A549 (cell line): ENCODE results near the gene BICRAL. TPM values are rescaled to one million over a fixed set of nuclear protein-coding genes. Genes with fewer than 3 reads are reported as not detected.
A peak's percentile ranks its signal among the peaks of the same experiment; 100 is the strongest.

Experiments used
- ATAC-seq, 2 experiments: fragments of 200-7000 bp in 1 of 2; fragments of >200 bp in 1 of 2; cut with Nextera tagmentation in 1 of 2; cut with Tn5 transposase in 1 of 2; 3 replicates each; pipeline versions ENCODE4 v1.8.0 to v1.9.1; 2018 to 2020; ENCODE audit warnings: mild to moderate bottlenecking in 1 of 2, moderate library complexity in 1 of 2
- CTCF ChIA-PET: fragments of 300-600 bp; sonication (Branson Sonifier 250); formaldehyde crosslinking; extraction: SDS; loops from one replicate; lab custom pipeline; 2021; ENCODE audit warnings: antibody characterized with exemption, inconsistent platforms; lab: Yijun Ruan, JAX
- POLR2A ChIA-PET: fragments of 350-600 bp; formaldehyde crosslinking; extraction: SDS; loops from one replicate; lab custom pipeline; 2021; ENCODE audit warnings: antibody characterized with exemption, inconsistent platforms; lab: Yijun Ruan, JAX
- DNase-seq, 2 experiments: peaks; one replicate each; pipeline versions ENCODE4 v3.0.0 to v3.0.0-alpha.2; 2011 to 2016; ENCODE audit warnings: low read depth in 1 of 2, low spot score in 1 of 2
- FAIRE-seq: peaks from 2 replicates; lab custom pipeline; 2011; peaks lifted over from hg19 to GRCh38; lab: Jason Lieb, UNC
- H3K27ac ChIP-seq, 2 experiments: fragments of >200 bp; sonication (Bioruptor Twin); formaldehyde crosslinking; 3 replicates each; pipeline ENCODE4 v1.5.1; 2016 to 2017
- H3K4me1 ChIP-seq: fragments of >200 bp; sonication (Bioruptor Twin); formaldehyde crosslinking; 3 replicates; pipeline ENCODE4 v1.6.1; 2016
- H3K4me2 ChIP-seq: fragments of >200 bp; sonication (Bioruptor Twin); formaldehyde crosslinking; 3 replicates; pipeline ENCODE4 v1.6.1; 2016
- H3K4me3 ChIP-seq: fragments of >200 bp; sonication (Bioruptor Twin); formaldehyde crosslinking; 3 replicates; pipeline ENCODE4 v1.5.1; 2016
- H3K9me3 ChIP-seq: fragments of >200 bp; sonication (Bioruptor Twin); formaldehyde crosslinking; 3 replicates; pipeline ENCODE4 v1.6.1; 2016
- ATOH8 ChIP-seq: fragments of 250-450 bp; sonication (Bioruptor Pico); IDR thresholded peaks from 2 replicates; pipeline ENCODE4 v1.5.0; 2020; ENCODE audit warnings: low read depth, mild to moderate bottlenecking, moderate library complexity
- BHLHE40 ChIP-seq: IDR thresholded peaks from 2 replicates; pipeline ENCODE4 v1.6.1; 2012; ENCODE audit warnings: low read depth, low read length, inconsistent platforms
- CBX2 ChIP-seq: fragments of 200-600 bp; sonication (generic); IDR thresholded peaks from 2 replicates; pipeline ENCODE4 v1.6.1; 2016; ENCODE audit warnings: low read depth, mild to moderate bottlenecking, borderline replicate concordance
- CHD2 ChIP-seq: fragments of 150-350 bp; IDR thresholded peaks from 2 replicates; pipeline ENCODE4 v1.6.1; 2014; ENCODE audit warnings: low read length; ENCODE audit not compliant: partially characterized antibody
- FOSB ChIP-seq: fragments of 250-450 bp; sonication (Bioruptor Pico); IDR thresholded peaks from 2 replicates; pipeline ENCODE4 v1.5.0; 2020; ENCODE audit warnings: mild to moderate bottlenecking, moderate library complexity
- HDAC2 ChIP-seq: fragments of 200-600 bp; sonication (generic); IDR thresholded peaks from 2 replicates; pipeline ENCODE4 v1.6.1; 2016
- HMGXB4 ChIP-seq: fragments of 250-450 bp; sonication (Bioruptor Pico); IDR thresholded peaks from 2 replicates; pipeline ENCODE4 v1.5.0; 2021; ENCODE audit warnings: mild to moderate bottlenecking, moderate library complexity, borderline replicate concordance
- HOXA7 ChIP-seq: fragments of 250-450 bp; sonication (Bioruptor Pico); IDR thresholded peaks from 2 replicates; pipeline ENCODE4 v1.5.0; 2020; ENCODE audit warnings: mild to moderate bottlenecking, moderate library complexity
- HOXB5 ChIP-seq: fragments of 250-450 bp; sonication (Bioruptor Pico); IDR thresholded peaks from 2 replicates; pipeline ENCODE4 v1.5.0; 2020; ENCODE audit warnings: mild to moderate bottlenecking, moderate library complexity
- JUN ChIP-seq, 2 experiments: fragments of >200 bp; sonication (Bioruptor Twin); formaldehyde crosslinking; IDR thresholded peaks; 2 replicates in 1 of 2; 3 replicates in 1 of 2; pipeline ENCODE4 v1.6.1; 2016 to 2017
- KDM5A ChIP-seq: fragments of 200-600 bp; sonication (generic); IDR thresholded peaks from 2 replicates; pipeline ENCODE4 v1.6.1; 2016; ENCODE audit warnings: antibody characterized with exemption, mild to moderate bottlenecking
- MAFK ChIP-seq: fragments of 450-650 bp; IDR thresholded peaks from 2 replicates; pipeline ENCODE4 v1.6.1; 2014; ENCODE audit not compliant: partially characterized antibody
- MAZ ChIP-seq: fragments of 150-350 bp; IDR thresholded peaks from 2 replicates; pipeline ENCODE4 v1.6.1; 2014; ENCODE audit warnings: antibody characterized with exemption, low read depth, low read length, borderline replicate concordance
- POLR2A ChIP-seq: IDR thresholded peaks from 2 replicates; pipeline ENCODE4 v1.6.1; 2012; ENCODE audit warnings: mild to moderate bottlenecking, low read length
- RFX5 ChIP-seq: fragments of 450-650 bp; IDR thresholded peaks from 2 replicates; pipeline ENCODE4 v1.7.1; 2014; ENCODE audit warnings: antibody characterized with exemption, mild to moderate bottlenecking, moderate library complexity
- SMC3 ChIP-seq: fragments of >200 bp; sonication (Bioruptor Twin); formaldehyde crosslinking; IDR thresholded peaks from 3 replicates; pipeline ENCODE4 v1.6.1; 2018; ENCODE audit warnings: inconsistent platforms
- SREBF2 ChIP-seq: fragments of 450-650 bp; IDR thresholded peaks from 2 replicates; pipeline ENCODE4 v1.6.1; 2014; ENCODE audit warnings: mild to moderate bottlenecking, moderate library complexity
- TFCP2L1 ChIP-seq: fragments of 250-450 bp; sonication (Bioruptor Pico); IDR thresholded peaks from 2 replicates; pipeline ENCODE4 v1.5.0; 2021; ENCODE audit warnings: mild to moderate bottlenecking
- USF2 ChIP-seq: fragments of 450-650 bp; IDR thresholded peaks from 2 replicates; pipeline ENCODE4 v1.6.1; 2014; ENCODE audit warnings: antibody characterized with exemption
- ZFP36 ChIP-seq: fragments of 450-650 bp; IDR thresholded peaks from 2 replicates; pipeline ENCODE4 v1.6.1; 2014; ENCODE audit warnings: borderline replicate concordance; ENCODE audit not compliant: partially characterized antibody
- WGBS: methylation state at CpG from one replicate; pipeline ENCODE4 v1.1.6; 2017; ENCODE audit errors: missing lambda C conversion rate; 5-methylcytosine and 5-hydroxymethylcytosine counted together
- polyA plus RNA-seq, 4 experiments: library from polyadenylated mRNA; depleted of rRNA in 3 of 4; stranded (reverse); fragments of >200 nt; fragmentation: RNase III in 1 of 4; extraction: RNeasy Plus Mini Kit Qiagen cat#74134 plus additional on column Dnase treatment in 1 of 4; gene quantifications; 2 replicates in 3 of 4; 3 replicates in 1 of 4; pipeline ENCODE4 v1.2.3, GENCODE V29; 2011 to 2017

BICRAL gene
- polyA plus RNA-seq, 2 of the 4 experiments (the other 2 are of a cell fraction), result 3.3 to 8.6 TPM

- no peak for DNase-seq
- ChIA-PET POLR2A (interaction anchor here (0.6 to 4.6 kb wide), 2 partner anchors 34 to 131 kb away, joined by 3 to 154 read pairs; partner anchors contain the start of gene BICRAL), CTCF (interaction anchor here (1.0 to 1.9 kb wide), 4 partner anchors 22 to 184 kb away, joined by 3 to 6 read pairs (median 4); partner anchors contain the start of genes BICRAL and UBR2)
- Histone ChIP-seq H3K27ac (peak overlapping the region; percentile 94 to 98), H3K4me2 (peak overlapping the region; percentile 67), H3K9me3 (no peaks in the 10 kb centered on the region), H3K4me3 (peak overlapping the region; percentile 73), H3K4me1 (peaks cover 18% of the 10 kb centered on the region)
- TF ChIP-seq ZFP36 (no peak), RFX5 (no peak), HOXA7 (CRISPR knock-in tag) (no peak), KDM5A (no peak), ATOH8 (CRISPR knock-in tag) (no peak), USF2 (no peak), MAFK (no peak), BHLHE40 (no peak)
- WGBS, result 66% methylated on average over 8 of the region's 8 CpGs
- FAIRE-seq, result no peak
- no peak for ATAC-seq
Measured at GRCh38 chr6:42748203-42748898, 33.5 kb upstream of the BICRAL start.

GRCh38 chr6:42751055-42751454, 30.8 kb upstream of the BICRAL start:
- H3K4me2 ChIP-seq, result no peak overlapping the region
- DNase-seq (no peak), ATAC-seq (no peak), FAIRE-seq (no peak)
- TF ChIP-seq CHD2 (no peak), ZFP36 (no peak), SREBF2 (no peak), HDAC2 (no peak), HMGXB4 (CRISPR knock-in tag) (no peak), FOSB (CRISPR knock-in tag) (no peak), MAZ (no peak), TFCP2L1 (CRISPR knock-in tag) (no peak), JUN (IDR thresholded peaks at IDR 0.05) (no peak), HOXB5 (no peak), POLR2A (no peak), SMC3 (no peak)
- H3K4me1 ChIP-seq, result peaks cover 10% of the 10 kb centered on the region; the same call in 2 of the 3 replicates
- POLR2A ChIA-PET, result no interaction called here
- no peak overlapping the region for H3K27ac ChIP-seq
- H3K9me3 ChIP-seq, result no peaks in the 10 kb centered on the region
- CTCF ChIA-PET, result no interaction called here
- H3K4me3 ChIP-seq, result no peak overlapping the region
- WGBS, result 85% methylated on average over 3 of the region's 3 CpGs

GRCh38 chr6:42754759-42755158, 27.1 kb upstream of the BICRAL start:
- Histone ChIP-seq H3K4me3 (no peak overlapping the region), H3K4me2 (no peak overlapping the region), H3K9me3 (no peaks in the 10 kb centered on the region), H3K27ac (no peak overlapping the region), H3K4me1 (no peaks in the 10 kb centered on the region)
- ATAC-seq (no peak), FAIRE-seq (no peak), DNase-seq (no peak)
- 82% methylated on average over 5 of the region's 5 CpGs for WGBS
- POLR2A ChIA-PET, result no interaction called here
- TF ChIP-seq CBX2 (no peak), MAFK (peak; percentile 98)
- CTCF ChIA-PET, result interaction anchor here (1.3 kb wide), 1 partner anchor 29 kb away, joined by 3 read pairs; no protein-coding TSS in a partner anchor
